ENCODE measurements around the gene UBXN11. TPM values are rescaled to one million over a fixed set of nuclear protein-coding genes. Genes with fewer than 3 reads are reported as not detected.

Gene UBXN11
- total and polyA plus RNA-seq, 2 donors from 2014 or later = 30.2 to 55.0 TPM

DNA sequence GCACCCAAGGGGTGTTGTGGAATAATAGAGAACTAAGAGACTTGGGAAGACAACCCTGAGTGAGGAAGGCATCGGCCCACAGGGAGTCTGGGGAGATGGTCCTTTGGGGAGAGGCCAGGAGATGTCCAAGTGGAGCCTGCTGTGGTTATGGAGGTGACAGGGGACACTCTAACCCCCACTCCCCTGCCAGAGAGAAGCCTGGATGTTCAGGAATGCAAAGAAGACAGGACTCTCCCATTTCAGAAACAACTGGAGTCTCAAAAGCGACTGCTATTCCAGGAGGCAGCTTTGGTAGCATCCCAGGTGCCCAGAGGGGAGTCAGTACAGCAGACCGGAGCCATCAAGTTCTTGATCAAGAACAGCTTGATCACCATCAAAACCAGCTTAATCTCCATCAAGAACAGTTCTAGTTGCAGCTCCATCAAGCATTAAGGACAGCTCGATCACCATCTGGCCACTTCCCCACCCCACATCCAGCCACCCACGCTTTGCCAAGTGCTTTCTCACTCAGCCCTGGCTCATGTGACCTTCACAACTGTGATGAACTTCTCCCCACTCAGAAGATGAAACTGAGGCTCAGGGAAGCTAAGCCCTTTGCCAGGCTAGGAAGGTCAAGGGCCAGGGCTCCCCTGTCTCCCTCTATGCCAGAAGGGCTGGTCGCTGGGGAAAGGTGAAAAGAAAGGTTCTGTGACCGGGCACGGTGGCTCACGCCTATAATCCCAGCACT lies 12.1 kb upstream of the UBXN11 start:
- H3K4me3 ChIP-seq (ENCODE audit: low read length in 3 of 3) = no peak overlapping the region
- no peak overlapping the region for H3K9ac ChIP-seq (ENCODE audit: low read length in 3 of 3)
- no peak overlapping the region for H3K27ac ChIP-seq (ENCODE audit: low read depth in 2 of 2, low read length in 2 of 2)

DNA sequence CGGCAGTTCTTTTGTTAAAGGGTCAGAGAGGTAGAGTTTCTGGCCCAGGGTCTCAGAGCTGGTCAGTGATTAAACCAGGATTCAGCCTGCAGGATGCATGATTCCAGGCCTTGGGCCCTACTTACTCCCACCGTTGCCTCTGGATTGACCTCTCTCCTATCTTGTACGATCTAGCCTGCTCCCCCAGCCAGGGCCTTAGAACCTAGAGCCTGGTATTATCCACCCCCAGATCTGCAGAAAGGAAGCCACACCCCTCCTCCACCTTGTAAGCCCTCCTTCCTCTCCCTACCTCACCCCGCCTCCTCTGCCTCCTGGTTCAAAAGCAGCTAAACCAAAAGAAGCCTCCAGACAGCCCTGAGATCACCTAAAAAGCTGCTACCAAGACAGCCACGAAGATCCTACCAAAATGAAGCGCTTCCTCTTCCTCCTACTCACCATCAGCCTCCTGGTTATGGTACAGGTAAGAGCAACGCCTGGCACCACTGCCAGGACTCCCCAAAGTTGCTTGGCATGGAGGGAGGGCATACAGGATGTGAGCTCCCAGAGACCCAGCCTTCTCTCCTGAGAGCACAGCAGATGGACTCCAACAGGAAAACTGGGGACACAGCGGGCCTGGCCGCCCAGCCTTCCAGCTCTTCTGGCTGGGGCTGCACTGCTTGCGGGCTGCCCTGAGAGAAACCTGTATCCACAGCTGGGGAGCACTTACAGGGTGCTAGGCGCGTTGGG lies 11.3 kb upstream of the UBXN11 start, which contains the start of gene CD52:
Gene CD52, plus strand, starts transcription at position 347 of the 726 bp plus-strand sequence. Its CDS starts 60 bp downstream, at position 407.
- Histone ChIP-seq H3K9ac (ENCODE audit: low read length in 3 of 3) (no peak within 1 kb of the TSS), H3K4me1 (ENCODE audit: control insufficient read depth in 2 of 3, insufficient read depth in 2 of 3, low read depth in 1 of 3, low read length in 3 of 3) (peaks cover 0 to 3% (median 3%) of the 10 kb centered on the region in 3 donors), H3K36me3 (ENCODE audit: control insufficient read depth in 2 of 3, insufficient read depth in 3 of 3, low read length in 3 of 3) (no peaks in the 10 kb centered on the region), H3K9me3 (ENCODE audit: control insufficient read depth in 2 of 3, insufficient read depth in 1 of 3, low read length in 3 of 3) (no peaks in the 10 kb centered on the region), H3K27me3 (ENCODE audit: control insufficient read depth, insufficient read depth, low read length) (no peaks in the 10 kb centered on the region), H3K27ac (ENCODE audit: low read depth in 2 of 2, low read length in 2 of 2) (no peak within 1 kb of the TSS), H3K4me3 (ENCODE audit: low read length in 3 of 3) (no peak within 1 kb of the TSS)
- FAIRE-seq (no peak), DNase-seq (peak in 1 of 5 donors; percentile 13)
- TF ChIP-seq, protein P1, sequence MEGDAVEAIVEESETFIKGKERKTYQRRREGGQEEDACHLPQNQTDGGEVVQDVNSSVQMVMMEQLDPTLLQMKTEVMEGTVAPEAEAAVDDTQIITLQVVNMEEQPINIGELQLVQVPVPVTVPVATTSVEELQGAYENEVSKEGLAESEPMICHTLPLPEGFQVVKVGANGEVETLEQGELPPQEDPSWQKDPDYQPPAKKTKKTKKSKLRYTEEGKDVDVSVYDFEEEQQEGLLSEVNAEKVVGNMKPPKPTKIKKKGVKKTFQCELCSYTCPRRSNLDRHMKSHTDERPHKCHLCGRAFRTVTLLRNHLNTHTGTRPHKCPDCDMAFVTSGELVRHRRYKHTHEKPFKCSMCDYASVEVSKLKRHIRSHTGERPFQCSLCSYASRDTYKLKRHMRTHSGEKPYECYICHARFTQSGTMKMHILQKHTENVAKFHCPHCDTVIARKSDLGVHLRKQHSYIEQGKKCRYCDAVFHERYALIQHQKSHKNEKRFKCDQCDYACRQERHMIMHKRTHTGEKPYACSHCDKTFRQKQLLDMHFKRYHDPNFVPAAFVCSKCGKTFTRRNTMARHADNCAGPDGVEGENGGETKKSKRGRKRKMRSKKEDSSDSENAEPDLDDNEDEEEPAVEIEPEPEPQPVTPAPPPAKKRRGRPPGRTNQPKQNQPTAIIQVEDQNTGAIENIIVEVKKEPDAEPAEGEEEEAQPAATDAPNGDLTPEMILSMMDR (IDR thresholded peaks at IDR 0.05; ENCODE audit: borderline replicate concordance, extremely low read depth, insufficient read depth) = no peak
- intact Hi-C loops (cut with DNase I) = no loop called here

More for the DNA sequence above, 12.1 kb upstream of the UBXN11 start:
- intact Hi-C loops (cut with DNase I) = no loop called here
- TF ChIP-seq, protein P1 (IDR thresholded peaks at IDR 0.05; ENCODE audit: borderline replicate concordance, extremely low read depth, insufficient read depth) = no peak
- Histone ChIP-seq H3K9me3 (ENCODE audit: control insufficient read depth in 2 of 3, insufficient read depth in 1 of 3, low read length in 3 of 3) (no peaks in the 10 kb centered on the region), H3K4me1 (ENCODE audit: control insufficient read depth in 2 of 3, insufficient read depth in 2 of 3, low read depth in 1 of 3, low read length in 3 of 3) (peaks cover 0 to 3% (median 3%) of the 10 kb centered on the region in 3 donors), H3K36me3 (ENCODE audit: control insufficient read depth in 2 of 3, insufficient read depth in 3 of 3, low read length in 3 of 3) (no peaks in the 10 kb centered on the region), H3K27me3 (ENCODE audit: control insufficient read depth, insufficient read depth, low read length) (no peaks in the 10 kb centered on the region)
- no peak for DNase-seq
- no peak for FAIRE-seq

DNA sequence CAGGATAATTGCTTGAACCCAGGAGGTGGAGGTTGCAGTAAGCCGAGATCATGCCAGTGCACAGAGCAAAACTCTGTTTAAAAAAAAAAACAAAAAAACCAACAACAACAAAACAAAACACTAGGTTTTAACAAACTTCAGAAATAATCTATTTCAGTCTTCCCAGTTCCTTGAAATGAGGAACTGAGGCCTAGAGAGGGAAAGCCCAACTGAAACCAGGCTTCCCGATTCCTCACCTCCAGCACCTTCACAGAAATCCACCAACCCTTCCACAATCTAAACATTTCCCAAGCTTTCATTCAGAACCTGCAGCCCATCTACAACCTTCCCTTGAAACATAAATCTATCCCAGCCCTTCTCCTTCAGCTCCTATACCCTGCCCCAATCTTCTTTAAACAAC lies 10.7 kb upstream of the UBXN11 start:
- H3K9me3 ChIP-seq (ENCODE audit: control insufficient read depth in 2 of 3, insufficient read depth in 1 of 3, low read length in 3 of 3) = no peaks in the 10 kb centered on the region
- H3K4me1 ChIP-seq (ENCODE audit: control insufficient read depth in 2 of 3, insufficient read depth in 2 of 3, low read depth in 1 of 3, low read length in 3 of 3) = peaks cover 0 to 3% (median 3%) of the 10 kb centered on the region in 3 donors
- TF ChIP-seq, protein P1 (IDR thresholded peaks at IDR 0.05; ENCODE audit: borderline replicate concordance, extremely low read depth, insufficient read depth) = no peak
- no peaks in the 10 kb centered on the region for H3K36me3 ChIP-seq (ENCODE audit: control insufficient read depth in 2 of 3, insufficient read depth in 3 of 3, low read length in 3 of 3)
- H3K27me3 ChIP-seq (ENCODE audit: control insufficient read depth, insufficient read depth, low read length) = no peaks in the 10 kb centered on the region
- H3K9ac ChIP-seq (ENCODE audit: low read length in 3 of 3) = no peak overlapping the region
- no peak overlapping the region for H3K27ac ChIP-seq (ENCODE audit: low read depth in 2 of 2, low read length in 2 of 2)
- intact Hi-C loops (cut with DNase I) = no loop called here
- DNase-seq (no peak), FAIRE-seq (no peak)
- no peak overlapping the region for H3K4me3 ChIP-seq (ENCODE audit: low read length in 3 of 3)
